ENCODE measurements around the gene FAM32A. TPM values are rescaled to one million over a fixed set of nuclear protein-coding genes. Genes with fewer than 3 reads are reported as not detected.
A peak's percentile ranks its signal among the peaks of the same experiment; 100 is the strongest.

The FAM32A gene
- total and polyA plus RNA-seq, 7 donors = 86.9 to 239 (median 93.8) TPM

GRCh38 chr19:16205205-16206045 is 20.2 kb downstream of the FAM32A start:
- no peak for TF ChIP-seq POLR2AphosphoS5 (IDR thresholded peaks at IDR 0.05)
- TF ChIP-seq CTCF (IDR thresholded peaks at IDR 0.05) = no peak
- H3K36me3 ChIP-seq = peaks cover 20 to 87% (median 53%) of the 10 kb centered on the region in 4 donors
- no peaks in the 10 kb centered on the region for H3K9me3 ChIP-seq
- H3K4me3 ChIP-seq = no peak overlapping the region
- H3K27ac ChIP-seq = no peak overlapping the region
- WGBS, 2 donors = 84 to 85% methylated on average over 11 of the region's 11 CpGs
- intact Hi-C loops (cut with DNase I) = no loop called here
- DNase-seq = peak; percentile 63
- H3K27me3 ChIP-seq = no peaks in the 10 kb centered on the region
- H3K4me1 ChIP-seq = peaks cover 0 to 7% (median 3%) of the 10 kb centered on the region in 4 donors

DNA sequence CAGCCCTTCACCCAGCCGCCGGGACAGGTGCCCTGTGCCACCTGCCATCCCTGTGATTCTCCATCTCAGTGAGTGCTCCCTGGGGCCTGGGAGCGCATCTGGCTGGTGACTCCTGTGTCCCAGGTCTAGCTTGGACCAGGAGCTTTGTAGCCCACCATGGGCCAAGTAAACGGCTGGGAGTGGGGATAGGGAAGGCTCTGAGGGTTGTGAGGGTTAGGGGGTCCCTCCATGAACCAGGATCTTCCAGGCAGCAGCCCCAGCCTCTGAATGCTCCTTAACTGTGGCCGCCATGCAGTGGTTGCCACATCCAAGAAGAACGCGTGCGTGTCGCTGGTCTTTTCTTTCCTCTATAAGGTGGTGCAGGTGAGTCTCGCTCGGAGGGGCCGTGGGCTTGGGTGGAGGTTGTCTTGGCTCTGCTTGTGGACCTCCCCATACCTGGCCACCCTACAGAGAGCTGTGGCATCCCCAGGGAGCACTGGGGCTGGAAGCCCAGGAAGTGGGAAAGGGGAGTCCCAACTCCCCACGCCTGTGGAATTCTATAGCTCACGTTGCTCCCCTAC is 20.9 kb downstream of the FAM32A start:
- H3K27ac ChIP-seq = no peak overlapping the region
- no peak for TF ChIP-seq EP300 (IDR thresholded peaks at IDR 0.05)
- no peak for TF ChIP-seq POLR2A (IDR thresholded peaks at IDR 0.05)
- TF ChIP-seq CTCF (IDR thresholded peaks at IDR 0.05) = no peak
- no peak overlapping the region for H3K4me3 ChIP-seq
- H3K9me3 ChIP-seq = no peaks in the 10 kb centered on the region
- DNase-seq = peak; percentile 59
- 96% methylated on average over 14 of the region's 14 CpGs for WGBS, 2 donors
- peaks cover 20 to 94% (median 55%) of the 10 kb centered on the region in 4 donors for H3K36me3 ChIP-seq
- intact Hi-C loops (cut with DNase I) = no loop called here
- no peaks in the 10 kb centered on the region for H3K27me3 ChIP-seq
- peaks cover 0 to 7% (median 2%) of the 10 kb centered on the region in 4 donors for H3K4me1 ChIP-seq

- Histone ChIP-seq H3K4me3 (no peak overlapping the region), H3K27me3 (no peaks in the 10 kb centered on the region), H3K9me3 (no peaks in the 10 kb centered on the region), H3K36me3 (peaks cover 20 to 98% (median 56%) of the 10 kb centered on the region in 4 donors), H3K27ac (no peak overlapping the region), H3K4me1 (peaks cover 0 to 7% (median 2%) of the 10 kb centered on the region in 4 donors)
- TF ChIP-seq POLR2AphosphoS5 (IDR thresholded peaks at IDR 0.05) = no peak
- TF ChIP-seq POLR2A (IDR thresholded peaks at IDR 0.05) = no peak
- no peak for TF ChIP-seq EP300 (IDR thresholded peaks at IDR 0.05)
- no peak for TF ChIP-seq CTCF (IDR thresholded peaks at IDR 0.05)
- peak; percentile 49 for DNase-seq
- 96 to 97% methylated on average over 7 of the region's 7 CpGs for WGBS, 2 donors
- intact Hi-C loops (cut with DNase I) = no loop called here
Observed at GRCh38 chr19:16206637-16207036, 21.4 kb downstream of the FAM32A start.

DNA sequence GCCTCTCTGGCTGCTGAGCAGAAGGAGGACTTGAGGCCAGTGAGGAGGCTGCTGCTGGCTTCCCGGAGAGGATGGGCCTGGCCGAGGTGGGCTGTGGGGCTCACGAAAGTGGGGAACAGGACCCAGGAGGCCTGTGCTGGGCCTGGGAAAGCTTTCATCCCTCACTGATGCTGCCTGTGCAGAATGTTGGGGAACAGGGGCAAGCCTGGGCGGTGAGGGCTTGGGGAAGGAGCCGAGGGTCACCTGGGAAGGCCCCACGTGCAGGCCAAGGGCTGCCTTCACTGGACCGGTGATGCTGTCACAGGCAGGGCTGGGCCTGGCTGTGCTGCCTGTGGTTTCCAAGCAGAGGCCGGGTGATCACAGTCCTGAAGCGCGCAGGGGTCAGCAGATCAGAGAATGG is 21.9 kb downstream of the FAM32A start:
- H3K36me3 ChIP-seq = peaks cover 20 to 96% (median 55%) of the 10 kb centered on the region in 4 donors

More for the DNA sequence above, 21.9 kb downstream of the FAM32A start:
- no peak overlapping the region for H3K27ac ChIP-seq
- H3K4me1 ChIP-seq = peaks cover 0 to 7% (median 2%) of the 10 kb centered on the region in 4 donors
- H3K27me3 ChIP-seq = no peaks in the 10 kb centered on the region
- H3K9me3 ChIP-seq = no peaks in the 10 kb centered on the region
- 95 to 97% methylated on average over 10 of the region's 10 CpGs for WGBS, 2 donors
- DNase-seq = peak; percentile 42
- TF ChIP-seq POLR2AphosphoS5 (IDR thresholded peaks at IDR 0.05) = no peak
- no peak for TF ChIP-seq POLR2A (IDR thresholded peaks at IDR 0.05)
- TF ChIP-seq EP300 (IDR thresholded peaks at IDR 0.05) = no peak
- no peak for TF ChIP-seq CTCF (IDR thresholded peaks at IDR 0.05)
- no peak overlapping the region for H3K4me3 ChIP-seq
- intact Hi-C loops (cut with DNase I) = no loop called here
